Frontal cortex (tissue), 4 donors: ENCODE data around the gene AIP. TPM values are rescaled to one million over a fixed set of nuclear protein-coding genes. Genes with fewer than 3 reads are reported as not detected.
"Not testable (repeated sequence)": the region's sequence is repeated elsewhere in the genome, so short reads cannot be mapped to it uniquely, and the experiment has no call there.

Source experiments
- DNase-seq, 2 donors: peaks; one replicate each; pipeline ENCODE4 v3.0.0; 2012; ENCODE audit warnings: low spot score in 2 of 2
- FAIRE-seq: peaks from 2 replicates; lab custom pipeline; 2012; peaks lifted over from hg19 to GRCh38; lab: Jason Lieb, UNC
- total RNA-seq: library from RNA; depleted of rRNA; stranded (reverse); fragments of >200 nt; gene quantifications from one replicate; pipeline ENCODE4 v1.2.3, GENCODE V29; 2014
- donor health status: control.
- donor health status: control.
- donor health status: control.

AIP gene
- total RNA-seq, 1 donor from 2014 or later: 89.3 TPM

DNA sequence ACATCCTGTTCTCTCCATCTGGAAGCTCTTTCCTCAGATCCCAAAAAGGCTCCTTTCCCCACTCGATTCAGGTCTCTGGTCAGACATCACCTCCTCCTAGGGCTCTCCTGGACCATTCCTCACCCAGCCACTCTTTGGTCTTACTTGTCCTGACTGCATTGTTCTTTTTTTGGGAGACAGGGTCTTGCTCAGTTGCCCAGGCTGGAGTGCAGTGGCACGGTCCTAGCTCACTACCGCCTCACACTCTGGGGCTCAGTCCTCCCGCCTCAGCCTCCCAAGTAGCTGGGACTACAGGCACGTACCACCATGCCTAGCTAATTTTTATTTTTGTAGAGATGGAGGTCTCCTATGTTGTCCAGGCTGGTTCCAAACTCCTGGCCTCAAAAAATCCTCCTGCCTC is 37.3 kb upstream of the AIP start:
- DNase-seq (no peak), FAIRE-seq (no peak)

DNA sequence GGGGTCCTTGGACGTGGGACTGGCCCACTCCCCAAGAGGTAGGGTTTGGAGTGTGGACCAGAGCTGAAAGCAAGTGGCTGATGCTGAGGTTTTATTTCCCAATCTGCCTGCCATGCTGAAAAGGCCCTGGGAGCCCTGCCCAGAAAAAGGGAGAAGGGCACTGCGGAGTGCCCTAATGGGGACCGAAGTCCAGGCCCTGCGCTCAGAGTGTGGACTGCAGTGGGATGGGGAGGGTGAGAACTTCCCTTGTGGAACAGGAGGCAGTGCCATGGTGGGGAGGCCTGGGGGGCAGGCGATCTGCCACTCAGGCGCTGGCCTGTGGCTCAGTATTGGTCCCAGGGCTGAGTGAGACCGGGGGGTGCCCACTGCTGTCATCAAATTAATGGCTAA is 34.6 kb upstream of the AIP start:
- DNase-seq (no peak), FAIRE-seq (no peak)

DNA sequence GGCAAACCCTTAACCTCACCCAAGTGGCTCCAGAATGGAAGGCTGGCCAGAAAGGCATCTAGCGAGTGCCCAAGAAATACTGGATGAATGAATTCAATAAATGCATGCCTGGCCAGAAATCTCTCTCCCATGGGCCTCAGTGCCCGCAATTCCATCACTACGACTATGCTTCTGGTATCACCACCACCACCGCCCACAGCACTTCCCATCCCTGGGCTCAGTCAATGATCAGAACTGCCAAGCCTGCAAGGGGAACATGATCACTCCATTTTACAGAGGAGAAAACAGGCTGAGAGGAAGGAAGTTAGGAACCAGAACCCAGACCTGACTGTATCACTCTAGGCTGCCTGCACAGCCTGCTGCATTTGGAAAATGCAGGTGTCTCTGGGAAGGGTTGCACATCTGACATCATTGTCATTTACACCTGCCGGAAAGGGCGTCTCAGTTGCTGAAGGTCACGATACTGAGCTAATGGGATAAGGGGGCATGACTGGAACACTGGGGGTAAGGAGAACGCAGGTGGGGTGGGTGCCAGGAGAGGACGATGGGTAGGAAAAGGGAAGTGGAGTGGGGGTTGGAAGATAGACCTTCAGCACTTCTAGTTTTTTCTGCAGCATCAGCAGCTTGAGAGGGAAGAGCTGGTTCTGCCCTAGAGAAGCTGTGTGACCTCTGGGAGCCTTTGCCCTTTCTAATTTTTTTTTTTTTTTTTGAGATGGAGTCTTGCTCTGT is 33.5 kb upstream of the AIP start:
- DNase-seq (no peak), FAIRE-seq (no peak)

DNA sequence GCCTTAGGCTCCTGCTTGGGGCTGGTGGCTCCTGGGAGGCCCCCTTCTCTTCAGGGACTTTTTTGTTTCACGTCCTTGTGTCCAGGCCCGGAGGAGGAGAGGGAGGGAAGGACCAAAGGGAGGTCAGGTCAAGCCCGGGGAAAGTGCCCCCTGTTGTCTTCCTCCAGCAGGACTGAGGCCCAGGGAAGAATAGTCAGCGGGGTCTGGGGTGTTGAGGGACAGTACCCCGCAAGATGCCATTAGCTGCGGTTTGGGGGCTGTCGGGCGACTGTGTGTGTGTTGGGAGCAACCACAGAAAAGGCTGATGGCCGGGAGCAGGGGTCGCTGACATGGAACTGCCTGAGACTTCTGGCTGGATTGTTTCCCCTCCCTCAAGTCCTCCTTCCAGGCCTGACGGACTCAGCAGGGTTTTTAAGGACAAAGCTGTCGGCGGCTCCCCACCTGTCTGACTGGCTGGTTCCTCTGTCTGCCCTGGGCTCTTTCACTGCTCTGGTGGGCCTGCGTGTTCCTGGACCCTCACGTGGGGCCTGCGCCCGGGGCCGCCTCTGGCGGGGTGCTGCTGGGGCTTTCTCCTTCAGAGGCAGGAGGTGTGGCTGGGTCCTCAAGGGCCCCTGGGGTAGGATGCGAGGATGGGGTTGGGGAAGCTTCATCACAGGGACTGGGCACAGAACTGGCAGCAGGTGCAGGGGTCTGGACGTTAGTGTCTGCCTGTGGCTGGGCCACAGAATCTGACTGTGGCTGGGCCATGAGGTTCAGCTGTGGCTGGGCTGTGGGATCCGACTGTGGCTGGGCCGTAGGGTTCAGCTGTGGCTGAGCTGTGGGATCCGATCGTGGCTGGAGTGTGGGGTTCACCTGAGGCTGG is 31.8 kb upstream of the AIP start:
- FAIRE-seq (no peak), DNase-seq (no peak)

DNA sequence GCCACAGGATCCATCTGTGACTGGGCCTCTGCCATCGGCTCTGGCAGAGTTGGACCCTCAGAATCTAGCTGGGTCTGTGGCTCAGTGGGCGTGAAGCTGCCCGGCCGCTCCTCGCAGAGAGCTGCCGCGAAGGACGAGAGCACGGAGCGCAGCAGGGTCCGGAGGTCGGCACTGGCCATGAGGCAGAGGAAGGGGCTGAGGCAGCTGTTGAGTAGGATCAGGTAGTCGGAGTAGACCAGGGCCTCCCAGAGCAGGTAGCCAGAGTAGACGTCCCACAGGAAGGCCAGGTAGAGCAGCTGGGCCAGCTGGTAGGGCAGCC is 31.2 kb upstream of the AIP start:
- FAIRE-seq (no peak), DNase-seq (no peak)

DNA sequence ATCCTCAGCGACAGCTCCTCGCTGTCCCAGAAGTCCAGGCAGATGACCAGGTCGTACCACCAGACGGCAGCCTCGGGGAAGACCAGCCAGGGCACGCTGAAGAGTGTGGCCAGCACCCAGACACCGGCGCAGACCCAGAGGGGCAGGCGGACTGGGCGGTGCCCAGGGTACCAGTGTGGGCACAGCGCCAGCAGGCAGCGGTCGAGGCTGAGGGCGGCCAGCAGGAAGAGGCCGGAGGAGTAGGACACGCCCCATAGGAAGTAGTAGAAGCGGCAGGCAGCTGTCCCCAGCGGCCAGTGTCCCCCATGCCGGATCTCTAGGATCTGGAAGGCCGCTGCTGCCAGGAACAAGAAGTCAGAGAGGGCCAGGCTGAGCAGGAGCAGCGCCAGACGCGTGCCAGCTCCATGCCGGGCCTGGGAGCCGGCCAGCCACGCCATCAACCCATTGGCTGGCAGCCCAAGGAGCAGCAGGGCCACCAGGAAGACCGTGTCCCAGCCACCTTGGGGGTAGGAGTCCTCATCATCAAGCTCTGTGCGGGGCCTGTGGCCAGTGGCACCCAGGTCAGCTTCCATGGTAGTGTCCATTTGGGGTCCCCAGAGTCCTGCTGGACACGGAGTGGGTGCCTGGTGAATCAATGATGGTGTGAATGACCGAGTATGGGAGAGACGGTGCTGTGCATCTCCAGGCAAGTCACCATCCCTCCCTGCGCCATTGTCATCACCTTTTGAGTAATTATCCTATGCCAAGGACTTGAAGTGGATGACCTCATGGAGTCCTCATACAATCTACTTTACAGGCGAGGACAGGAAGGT is 30.5 kb upstream of the AIP start, which contains the start of gene GPR152:
Gene GPR152 (minus strand): TSS at position 589 of the 812 bp plus-strand sequence. CDS start 5 bp downstream, at position 584.
- DNase-seq (no peak), FAIRE-seq (no peak)

DNA sequence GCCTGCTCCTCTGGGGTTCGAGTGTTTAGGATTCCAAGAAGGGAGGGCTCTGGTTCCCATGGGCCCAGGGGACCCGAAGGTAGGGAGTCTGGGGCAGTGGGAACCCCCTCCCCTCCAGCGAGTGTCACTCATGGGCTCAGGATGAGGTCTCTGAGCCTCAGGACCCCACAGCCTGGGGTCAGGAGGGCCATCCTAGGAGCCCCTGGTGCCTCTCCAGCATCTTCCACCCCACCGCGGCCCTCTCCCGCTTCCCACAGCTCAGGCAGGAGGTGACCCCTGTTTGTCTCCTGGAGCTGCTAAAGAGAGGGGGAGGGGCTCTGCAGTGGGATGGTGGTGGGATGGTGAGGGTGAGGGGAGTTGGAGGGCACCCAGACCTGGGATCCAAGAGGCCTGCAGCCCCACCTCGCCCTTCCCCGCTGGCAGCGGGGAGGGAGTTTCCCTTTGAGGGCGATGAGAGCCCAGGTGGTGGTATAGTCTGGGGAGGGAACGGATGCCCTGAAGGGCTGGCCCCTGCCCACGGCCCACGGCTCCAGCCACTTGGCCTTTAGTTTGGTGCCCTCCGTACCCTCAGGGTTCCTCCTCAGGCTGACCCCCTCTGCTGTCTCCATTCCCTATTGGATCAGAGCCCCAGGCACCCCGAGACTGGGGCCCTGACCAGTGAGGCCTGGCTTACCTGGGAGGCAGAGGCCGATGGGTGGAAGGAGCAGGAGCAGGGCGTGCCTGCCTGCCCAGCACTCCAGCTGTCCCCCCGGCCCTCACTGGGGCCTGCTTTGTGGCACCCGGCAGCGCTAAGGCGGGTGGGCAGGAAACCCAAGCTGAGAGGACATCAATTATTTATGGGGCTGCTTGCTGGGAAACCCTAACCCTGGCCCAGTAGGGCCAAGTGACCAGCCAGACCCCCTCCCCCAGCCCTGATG is 28.8 kb upstream of the AIP start:
- FAIRE-seq: no peak
- DNase-seq: no peak

DNA sequence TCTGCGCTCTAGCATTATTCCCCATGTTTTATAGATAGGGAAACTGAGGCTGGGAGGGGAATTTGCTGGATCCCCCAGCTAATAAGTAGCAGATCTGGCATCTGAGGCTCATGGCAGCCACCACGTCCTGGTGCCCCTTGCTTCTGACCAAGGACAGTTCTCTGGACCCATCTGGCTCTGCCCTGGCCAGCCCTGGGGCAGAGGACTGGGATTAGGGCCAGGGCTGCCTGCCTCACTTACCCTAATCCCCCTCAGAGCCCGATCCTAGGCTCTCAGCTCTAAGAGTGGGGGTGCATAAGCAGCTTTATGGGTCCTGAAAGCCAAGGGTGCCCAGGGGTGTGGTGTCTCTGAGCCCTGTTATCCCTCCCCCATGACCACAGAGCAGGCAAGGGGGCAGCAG is 27.8 kb upstream of the AIP start, which contains the start of gene CABP4:
Gene CABP4 (plus strand): TSS at position 301 of the 400 bp plus-strand sequence. CDS start 70 bp downstream, at position 371.
- FAIRE-seq (no peak), DNase-seq (no peak)

DNA sequence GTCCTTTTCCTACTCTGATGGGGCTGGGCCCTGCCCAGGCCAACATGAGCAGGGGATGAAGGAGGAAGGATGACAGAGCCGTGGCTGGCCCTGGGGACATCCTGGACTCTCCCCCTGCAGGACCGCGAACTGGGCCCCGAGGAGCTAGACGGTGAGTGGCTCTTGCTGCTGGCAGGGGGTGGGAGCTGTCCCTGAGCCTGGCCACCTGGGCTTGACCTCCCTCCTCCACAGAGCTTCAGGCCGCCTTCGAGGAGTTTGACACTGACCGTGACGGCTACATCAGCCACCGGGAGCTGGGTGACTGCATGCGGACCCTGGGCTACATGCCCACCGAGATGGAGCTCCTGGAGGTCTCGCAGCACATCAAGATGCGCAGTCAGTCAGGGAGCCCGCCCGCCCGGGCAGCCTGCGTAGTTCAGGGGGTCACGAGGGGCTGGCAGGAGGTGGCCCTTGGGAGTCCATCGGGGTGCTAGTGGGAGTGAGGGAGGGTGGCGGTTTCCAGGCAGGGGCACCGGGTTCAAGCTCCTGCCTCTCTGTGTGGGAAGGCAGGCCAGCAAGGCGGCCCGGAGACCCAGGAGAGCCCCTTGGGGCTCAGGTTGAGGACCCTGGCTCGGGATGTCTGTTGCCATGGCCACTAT is 26.6 kb upstream of the AIP start:
- no peak for DNase-seq
- FAIRE-seq: no peak

DNA sequence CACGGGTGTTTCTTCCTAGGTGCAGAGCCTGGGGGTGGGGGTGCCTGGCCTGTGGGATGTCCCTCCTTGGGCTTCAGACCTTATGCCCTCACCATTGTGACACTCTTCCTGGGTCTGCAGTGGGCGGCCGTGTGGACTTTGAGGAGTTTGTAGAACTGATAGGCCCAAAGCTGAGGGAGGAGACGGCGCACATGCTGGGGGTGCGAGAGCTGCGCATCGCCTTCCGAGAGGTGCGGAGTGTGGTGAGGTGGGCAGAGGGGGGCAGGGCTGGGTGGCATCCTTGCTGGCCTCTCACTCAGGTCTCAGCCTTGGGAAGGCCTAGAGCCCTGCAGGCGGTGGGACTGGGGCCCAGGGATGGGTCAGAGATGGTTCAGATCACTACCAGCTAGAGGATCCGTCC is 25.4 kb upstream of the AIP start:
- no peak for FAIRE-seq

DNA sequence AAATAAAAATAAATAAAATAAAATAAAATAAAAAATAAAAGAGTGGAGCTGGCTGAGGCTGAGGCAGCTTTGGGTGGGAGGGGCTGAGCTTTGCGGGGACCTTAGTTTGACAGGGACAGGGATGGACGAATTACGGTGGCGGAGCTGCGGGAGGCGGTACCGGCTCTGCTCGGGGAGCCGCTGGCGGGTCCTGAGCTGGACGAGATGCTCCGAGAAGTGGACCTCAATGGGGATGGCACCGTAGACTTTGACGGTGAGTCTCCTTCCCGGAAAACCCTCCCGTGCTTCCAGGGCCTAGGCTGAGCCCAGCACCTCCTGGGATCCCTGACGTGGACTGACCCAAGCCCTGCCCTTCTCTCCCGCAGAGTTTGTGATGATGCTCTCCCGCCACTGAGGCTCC is 24.6 kb upstream of the AIP start:
- FAIRE-seq (no peak), DNase-seq (no peak)

More for the DNA sequence above, 25.4 kb upstream of the AIP start:
- no peak for DNase-seq

DNA sequence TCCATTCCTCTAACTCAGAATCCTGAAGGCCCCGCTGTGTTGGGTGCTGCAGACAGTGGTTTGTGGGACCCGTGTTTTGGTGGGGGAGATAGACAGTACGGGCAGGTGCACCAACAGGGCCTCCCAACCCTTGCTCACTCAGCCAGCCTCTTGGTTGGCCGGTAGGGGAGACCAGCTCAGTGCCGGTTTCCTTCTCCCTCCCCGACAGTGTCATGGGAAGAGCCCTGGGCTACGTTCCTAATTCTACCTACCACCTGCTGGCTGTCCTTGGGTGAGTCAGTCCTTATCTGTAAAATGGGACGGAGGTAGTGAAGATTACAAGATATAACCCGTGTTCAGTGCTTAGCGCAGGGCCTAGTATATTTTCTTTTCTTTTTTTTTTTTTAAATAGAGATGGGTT is 19.6 kb upstream of the AIP start:
- no peak for DNase-seq
- FAIRE-seq: no peak

DNA sequence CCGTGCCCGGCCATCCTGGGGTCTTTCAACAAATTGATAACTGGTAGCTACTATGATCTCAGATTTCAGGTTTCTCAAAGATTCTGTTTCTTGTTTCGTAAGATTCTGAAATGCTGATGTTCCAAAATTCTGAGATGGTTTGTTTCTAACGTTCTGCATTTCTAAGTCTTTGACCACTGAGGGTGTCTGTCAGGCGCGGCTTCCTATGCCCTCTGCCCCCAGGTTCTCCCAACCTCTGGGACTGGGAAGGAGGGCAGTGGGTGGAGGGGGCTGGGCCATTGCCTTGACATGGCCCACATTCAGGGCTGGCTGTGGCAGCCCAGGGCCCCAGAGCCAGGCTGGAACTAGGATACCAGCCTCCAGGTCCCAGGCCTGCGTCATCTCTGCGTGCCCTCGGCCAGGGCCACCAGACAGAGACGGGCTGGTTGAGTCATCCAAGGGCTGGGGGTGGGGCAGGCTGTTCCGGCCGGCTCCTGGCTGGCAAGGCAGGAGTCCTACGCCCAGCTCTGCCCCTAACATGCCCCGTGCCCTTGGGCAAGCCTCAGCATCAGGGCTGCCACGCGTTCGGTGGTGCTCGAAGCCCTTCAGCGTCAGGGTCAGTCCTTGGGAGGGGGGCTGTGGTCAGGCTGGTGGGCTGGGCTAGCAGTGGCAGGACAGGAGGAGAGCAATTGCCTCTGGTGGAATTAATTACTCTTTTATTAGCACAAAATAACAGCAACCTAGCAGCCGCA is 19.0 kb upstream of the AIP start:
- FAIRE-seq: no peak
- DNase-seq: no peak

DNA sequence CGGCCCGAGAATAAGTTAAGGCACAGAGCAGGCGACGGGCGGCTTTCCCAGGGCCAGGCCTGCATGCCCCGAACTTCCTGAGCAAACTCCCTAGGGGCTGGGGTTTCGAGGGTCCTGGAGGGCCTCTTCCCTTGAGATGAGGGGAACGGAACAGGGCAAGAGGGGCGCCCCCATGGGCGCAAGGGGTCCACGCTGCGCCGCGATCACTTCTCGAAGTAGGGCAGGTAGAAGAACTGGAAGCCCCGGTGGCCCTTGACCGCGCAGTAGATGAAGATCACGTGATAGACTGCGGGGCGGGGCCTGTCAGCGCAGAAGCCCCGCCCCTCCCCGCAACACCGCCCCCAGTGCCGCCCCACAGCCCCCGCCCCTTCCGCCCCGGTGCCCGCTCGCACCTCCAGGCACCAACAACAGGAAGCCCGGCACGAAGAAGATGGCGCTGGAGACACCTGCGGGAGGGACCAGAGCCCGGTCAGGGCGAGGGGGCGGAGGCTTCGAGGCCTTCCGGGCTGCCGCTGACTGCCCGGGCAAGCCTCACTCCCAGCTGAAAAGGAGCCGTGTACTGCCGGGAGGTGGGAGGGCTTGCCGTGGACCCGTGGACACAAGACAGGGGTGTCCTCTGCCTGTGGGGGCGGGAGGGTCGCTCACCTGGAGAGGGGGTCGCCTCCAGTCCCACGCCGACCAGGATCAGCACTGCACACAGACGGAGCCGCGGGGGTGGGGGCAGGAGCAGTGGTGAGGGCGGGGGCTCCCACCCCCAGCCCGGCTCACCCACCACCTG is 18.2 kb upstream of the AIP start:
- DNase-seq (peak; percentile 84 to 92), FAIRE-seq (no peak)

DNA sequence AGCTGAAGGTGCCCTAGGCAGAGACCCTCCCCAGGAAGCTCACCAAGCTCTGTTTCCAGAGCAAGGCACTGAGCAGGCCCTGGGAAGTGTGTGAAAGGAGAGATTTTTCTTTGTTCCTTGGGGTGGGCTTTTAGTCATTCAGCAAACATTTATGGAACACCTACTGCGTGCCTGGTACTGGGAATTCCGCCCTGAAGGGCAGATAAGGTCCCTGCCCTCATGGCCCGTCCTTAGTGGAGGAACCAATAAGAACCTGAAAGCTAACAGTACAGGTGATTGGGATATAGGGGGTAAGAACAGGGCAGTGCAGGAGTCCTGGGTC is 17.7 kb upstream of the AIP start:
- FAIRE-seq (no peak), DNase-seq (no peak)

DNA sequence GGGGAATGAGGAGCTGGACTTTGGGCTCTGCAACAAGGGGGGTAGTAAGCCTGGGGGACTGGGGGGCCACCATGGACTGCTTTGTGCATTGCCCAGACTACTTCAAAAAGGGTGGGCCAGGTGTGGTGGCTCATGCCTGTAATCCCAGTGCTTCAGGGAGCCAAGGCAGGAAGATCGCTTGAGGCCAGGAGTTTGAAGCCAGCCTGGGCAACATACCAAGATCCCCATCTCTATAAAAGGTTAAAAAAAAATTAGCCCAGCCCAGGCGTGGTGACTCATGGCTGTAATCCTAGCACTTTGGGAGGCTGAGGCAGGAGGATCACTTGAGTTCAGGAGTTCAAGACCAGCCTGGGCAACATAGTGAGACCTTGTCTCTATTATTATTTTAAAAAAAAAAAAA is 17.3 kb upstream of the AIP start:
- DNase-seq, FAIRE-seq: not testable (repeated sequence)

DNA sequence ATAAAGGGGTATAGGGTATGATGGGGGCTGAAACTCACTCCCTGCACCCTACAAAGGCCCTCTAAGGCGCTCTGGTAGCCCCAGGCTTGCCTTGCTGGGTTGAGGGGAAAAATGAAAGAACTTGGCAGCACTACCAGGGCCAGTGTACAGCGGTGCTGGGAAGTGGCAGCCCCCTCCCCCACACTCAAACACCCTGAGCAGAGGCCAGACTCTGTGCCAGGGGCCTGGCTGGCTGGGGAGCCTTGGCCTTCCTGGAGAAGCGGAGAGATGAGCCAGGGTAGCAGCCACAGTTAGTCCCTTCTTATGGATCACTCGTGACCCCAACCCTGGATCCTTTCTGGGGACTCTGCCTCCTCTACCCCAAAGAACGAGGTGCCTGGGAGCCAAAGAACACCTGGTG is 16.5 kb upstream of the AIP start:
- DNase-seq (no peak), FAIRE-seq (no peak)
